Stimulated activated CD4-positive, alpha-beta T cell treated with anti-CD3 and anti-CD28 coated beads, TNF-alpha, amount 100 ng/mL, for 4 hours (primary cell): ENCODE measurements around the gene FRMD4A.
"Not testable (repeated sequence)": the region's sequence is repeated elsewhere in the genome, so short reads cannot be mapped to it uniquely, and the experiment has no call there.

Experiments
- DNase-seq, 3 experiments: peaks; one replicate each; pipeline ENCODE4 v3.0.0-alpha.2; 2020; ENCODE audit warnings: low read depth in 3 of 3

The FRMD4A gene

GRCh38 chr10:13851906-13852305 is 478.8 kb downstream of the FRMD4A start:
- DNase-seq = no peak

- DNase-seq = no peak
Measured at GRCh38 chr10:13848520-13849445, 481.9 kb downstream of the FRMD4A start.

- no peak for DNase-seq
Measured at GRCh38 chr10:13847201-13847631, 483.5 kb downstream of the FRMD4A start.

DNA sequence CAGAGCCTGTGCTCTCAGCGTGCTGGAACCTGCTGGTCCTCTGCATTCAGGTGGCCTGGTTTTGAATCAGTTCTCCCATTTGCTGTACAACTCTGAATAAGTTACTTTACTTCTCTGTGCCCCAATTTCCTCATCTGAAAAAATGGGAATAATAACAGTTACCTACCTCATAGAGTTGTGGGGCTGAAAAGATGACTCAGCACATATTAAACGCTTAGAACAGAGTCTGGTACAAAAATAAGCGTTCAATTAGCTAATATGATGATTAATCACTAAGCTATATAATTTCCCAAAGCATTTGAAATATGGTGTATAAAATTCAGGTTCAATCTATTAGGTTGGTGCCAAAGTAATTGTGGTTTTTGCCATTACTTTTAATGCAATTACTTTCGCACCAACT is 484.8 kb downstream of the FRMD4A start:
- DNase-seq = no peak

DNA sequence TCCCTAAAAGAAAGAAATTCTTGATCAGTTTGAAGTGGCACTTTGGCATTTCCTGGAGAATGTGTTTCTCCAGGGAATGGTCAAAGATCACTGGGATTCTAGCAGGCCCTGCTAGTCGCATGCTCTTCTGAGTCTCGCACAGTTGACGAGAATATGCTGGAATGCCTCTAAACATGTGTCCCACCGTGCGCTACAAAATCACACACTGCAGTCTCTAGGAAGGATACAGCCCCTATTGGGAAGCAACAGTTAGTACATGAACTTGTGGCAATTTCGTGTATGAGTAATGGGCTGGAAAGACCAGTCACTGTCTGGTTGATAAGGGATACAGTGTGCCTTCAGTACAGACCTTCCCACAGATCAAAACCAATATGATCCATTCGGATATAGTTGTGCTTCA is 486.1 kb downstream of the FRMD4A start:
- no peak for DNase-seq

DNA sequence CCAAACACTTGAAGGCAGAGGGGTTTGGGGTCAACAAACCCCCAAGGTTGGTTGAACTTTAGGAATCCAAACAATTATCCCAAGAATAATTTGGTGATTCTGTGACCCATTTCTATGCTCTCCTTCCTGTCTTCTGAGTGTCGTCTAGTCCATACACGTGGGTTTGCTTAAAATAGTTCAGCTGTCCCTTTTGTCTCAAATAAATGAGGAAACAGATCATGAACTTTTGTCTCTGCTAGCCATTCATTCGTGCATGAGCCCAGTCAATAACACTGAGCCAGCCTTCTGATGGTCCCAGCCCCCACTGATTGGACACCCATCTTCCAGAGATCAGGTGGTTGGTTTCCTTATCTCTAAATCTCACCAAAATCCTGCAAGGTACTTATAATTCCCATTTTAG is 488.6 kb downstream of the FRMD4A start:
- no peak for DNase-seq

DNA sequence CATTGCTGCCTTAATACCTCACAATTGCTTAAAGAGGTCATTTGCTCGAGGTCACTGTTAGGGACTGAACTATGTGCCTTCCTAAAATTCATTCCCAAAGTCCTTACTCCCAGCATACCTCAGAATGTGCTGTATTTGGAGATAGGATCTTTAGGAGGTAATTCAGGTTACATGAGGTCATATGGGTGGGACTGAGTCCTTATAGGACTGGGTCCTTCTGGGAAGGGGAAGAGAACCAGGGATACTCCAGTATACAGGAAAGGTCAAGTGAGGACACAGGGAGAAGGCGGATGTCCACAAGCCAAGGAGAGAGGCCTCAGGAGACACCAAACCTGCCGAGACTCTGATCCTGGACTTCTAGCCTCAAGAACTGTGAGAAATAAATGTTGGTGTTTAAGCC is 490.7 kb downstream of the FRMD4A start:
- DNase-seq = no peak

DNA sequence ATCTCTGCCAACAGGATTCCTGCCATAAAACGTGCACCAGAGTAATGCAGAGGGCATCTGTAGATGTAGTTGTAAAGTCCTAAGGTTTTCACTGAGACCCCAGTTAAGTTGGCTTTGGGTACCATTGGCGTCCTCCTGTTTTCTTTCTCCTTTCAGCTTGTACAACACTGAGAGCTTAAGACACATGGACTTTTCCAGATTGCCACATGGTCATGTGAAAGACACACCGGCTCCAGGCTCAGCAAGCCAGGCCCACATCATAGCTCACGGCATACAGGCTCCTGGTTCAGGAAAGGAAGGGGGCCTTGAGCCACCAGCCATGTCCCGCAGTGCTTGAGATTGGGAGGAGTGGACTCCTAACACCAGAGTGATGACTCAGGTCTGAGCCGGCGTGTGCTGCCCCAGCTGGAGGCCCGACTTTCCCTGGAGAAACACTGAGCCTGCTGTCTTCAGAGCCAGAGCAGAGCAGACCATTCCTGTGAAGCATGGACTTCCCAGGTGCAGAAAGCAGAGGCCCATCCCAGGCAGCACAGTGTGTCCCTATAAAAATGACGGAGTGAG is 491.2 kb downstream of the FRMD4A start:
- no peak for DNase-seq

- no peak for DNase-seq
Measured at GRCh38 chr10:13839030-13839429, 491.7 kb downstream of the FRMD4A start.

DNA sequence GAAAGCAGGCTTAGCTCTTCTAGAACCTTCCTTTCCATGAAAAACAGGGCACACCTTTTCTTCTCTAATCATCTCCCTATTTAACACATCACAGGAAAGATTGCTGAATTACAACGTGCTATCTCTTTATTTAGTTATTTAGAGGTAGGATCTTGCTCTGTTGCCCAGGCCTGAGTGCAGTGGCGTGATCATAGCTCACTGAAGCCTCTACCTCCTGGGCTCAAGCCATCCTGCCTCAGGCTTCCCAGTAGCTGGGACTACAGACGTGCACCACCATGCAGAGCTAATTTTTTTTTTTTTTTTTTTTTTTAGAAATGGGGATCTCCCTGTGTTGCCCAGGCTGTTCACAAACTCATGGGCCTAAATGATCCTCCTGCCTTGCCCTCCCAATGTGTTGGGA is 492.8 kb downstream of the FRMD4A start:
- DNase-seq = no peak

DNA sequence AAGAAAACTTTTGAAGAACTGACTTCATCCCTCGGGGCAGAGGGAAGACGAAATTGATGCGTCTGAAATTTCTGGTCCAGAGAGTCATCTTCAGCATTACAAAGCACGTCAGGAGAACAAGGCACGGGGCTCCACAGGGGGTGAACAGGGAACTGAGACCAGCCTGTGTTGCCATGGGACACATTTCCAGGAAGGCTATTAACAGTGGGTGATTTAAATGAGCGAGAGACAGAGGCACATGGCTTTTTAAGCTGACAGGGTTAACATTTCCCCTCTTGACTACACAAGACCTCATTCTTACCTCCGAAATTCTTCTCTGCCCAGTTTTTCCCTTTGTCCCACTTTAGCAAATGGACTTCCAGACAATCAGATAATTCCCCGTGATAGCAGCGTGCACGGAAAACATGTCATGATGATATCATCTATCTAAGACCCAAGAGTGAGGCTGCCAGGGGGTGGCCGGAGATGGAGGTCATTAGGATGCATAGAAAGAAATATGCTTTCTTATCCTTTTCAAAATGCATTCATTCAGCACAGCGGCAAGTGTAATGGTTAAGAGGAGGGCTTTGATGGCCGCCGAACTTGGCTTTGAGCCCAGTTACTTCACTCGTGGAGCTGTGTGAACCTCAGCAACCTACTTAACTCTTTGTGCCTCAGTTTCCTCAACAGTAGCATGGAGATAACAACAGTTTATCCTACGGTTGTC is 496.0 kb downstream of the FRMD4A start:
- DNase-seq = no peak

GRCh38 chr10:13831711-13832141 is 499.0 kb downstream of the FRMD4A start:
- DNase-seq = no peak

DNA sequence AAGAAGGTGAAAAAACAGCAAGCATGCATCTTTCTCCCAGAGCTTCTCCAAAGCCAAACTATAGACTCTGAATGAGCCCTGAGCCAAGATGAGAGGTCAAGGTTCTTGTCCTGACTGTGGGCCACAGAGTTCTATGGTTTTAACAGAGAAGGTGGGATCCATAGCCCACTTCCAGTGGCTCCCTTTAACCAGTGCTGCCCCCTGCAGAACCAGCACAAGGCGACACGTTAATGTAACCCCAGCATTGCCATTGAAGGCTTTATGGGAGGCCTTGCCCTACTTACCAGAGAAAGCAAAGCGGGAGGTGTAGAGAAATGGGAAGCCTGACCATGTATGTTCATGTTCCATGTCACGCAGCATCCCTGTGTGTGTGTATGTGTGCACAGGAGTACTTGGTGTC is 500.3 kb downstream of the FRMD4A start:
- DNase-seq = no peak

- DNase-seq = no peak
Measured at GRCh38 chr10:13829790-13830189, 500.9 kb downstream of the FRMD4A start.

DNA sequence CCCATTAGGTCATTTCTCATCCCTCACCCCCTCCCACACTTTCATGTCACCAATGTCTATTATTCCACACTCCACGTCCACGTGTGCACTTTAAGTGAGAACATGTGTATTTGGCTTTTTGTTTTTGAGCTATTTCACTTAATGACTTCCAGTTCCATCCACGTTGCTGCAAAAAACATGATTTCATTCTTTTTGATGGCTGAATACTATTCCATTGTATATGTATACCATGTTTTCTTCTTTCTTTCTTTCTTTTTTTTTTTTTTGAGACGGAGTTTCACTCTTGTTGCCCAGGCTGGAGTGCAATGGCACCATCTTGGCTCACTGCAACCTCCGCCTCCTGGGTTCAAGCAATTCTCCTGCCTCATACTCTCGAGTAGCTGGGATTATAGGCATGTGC is 502.4 kb downstream of the FRMD4A start:
- DNase-seq = not testable (repeated sequence)

GRCh38 chr10:13827076-13827797 is 503.5 kb downstream of the FRMD4A start:
- DNase-seq = no peak

GRCh38 chr10:13823709-13824405 is 506.9 kb downstream of the FRMD4A start:
- no peak for DNase-seq

- DNase-seq = no peak
Measured at GRCh38 chr10:13823096-13823708, 507.5 kb downstream of the FRMD4A start.

- DNase-seq = no peak
Measured at GRCh38 chr10:13822490-13822889, 508.2 kb downstream of the FRMD4A start.

DNA sequence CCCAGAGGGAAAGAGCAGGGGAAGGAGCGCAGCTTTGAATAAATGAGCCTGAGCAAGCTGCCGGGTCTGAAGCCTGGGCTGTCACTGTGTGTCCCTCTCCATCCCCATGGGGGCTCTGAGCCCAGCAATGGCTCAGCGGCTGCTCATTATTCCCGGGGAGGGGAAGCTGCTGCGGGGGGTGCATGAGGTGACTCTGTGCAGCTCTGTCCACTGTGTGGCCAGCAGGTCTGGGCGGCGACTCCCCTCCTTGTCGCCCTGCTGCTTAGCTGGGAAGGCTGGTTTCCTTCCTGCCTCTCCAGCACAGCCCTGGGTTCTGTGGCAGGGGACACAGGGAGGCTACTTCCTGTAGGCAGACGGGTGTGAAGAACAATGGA is 509.8 kb downstream of the FRMD4A start:
- no peak for DNase-seq
